Activated gamma-delta T cell treated with anti-CD3 and anti-CD28 coated beads, Interleukin-2, amount 50 U/mL, for 16 hours (primary cell): Measurements from ENCODE around the gene TSC22D3.
"Not testable (repeated sequence)": the region's sequence is repeated elsewhere in the genome, so short reads cannot be mapped to it uniquely, and the experiment has no call there.

ENCODE experiments used
- DNase-seq: peaks from one replicate; pipeline ENCODE4 v3.0.0-alpha.2; 2020; ENCODE audit warnings: low read depth

The TSC22D3 gene

GRCh38 chrX:107775734-107776511 lies at the start of gene TSC22D3:
TSC22D3 (minus strand) TSS chrX:107775787; CDS start chrX:107775419, 368 bp downstream.
- peak; percentile 14 for DNase-seq

GRCh38 chrX:107823456-107823855 lies 47.9 kb upstream of the TSC22D3 start:
- DNase-seq = no peak

GRCh38 chrX:107823042-107823441 lies 47.5 kb upstream of the TSC22D3 start:
- DNase-seq = no peak

DNA sequence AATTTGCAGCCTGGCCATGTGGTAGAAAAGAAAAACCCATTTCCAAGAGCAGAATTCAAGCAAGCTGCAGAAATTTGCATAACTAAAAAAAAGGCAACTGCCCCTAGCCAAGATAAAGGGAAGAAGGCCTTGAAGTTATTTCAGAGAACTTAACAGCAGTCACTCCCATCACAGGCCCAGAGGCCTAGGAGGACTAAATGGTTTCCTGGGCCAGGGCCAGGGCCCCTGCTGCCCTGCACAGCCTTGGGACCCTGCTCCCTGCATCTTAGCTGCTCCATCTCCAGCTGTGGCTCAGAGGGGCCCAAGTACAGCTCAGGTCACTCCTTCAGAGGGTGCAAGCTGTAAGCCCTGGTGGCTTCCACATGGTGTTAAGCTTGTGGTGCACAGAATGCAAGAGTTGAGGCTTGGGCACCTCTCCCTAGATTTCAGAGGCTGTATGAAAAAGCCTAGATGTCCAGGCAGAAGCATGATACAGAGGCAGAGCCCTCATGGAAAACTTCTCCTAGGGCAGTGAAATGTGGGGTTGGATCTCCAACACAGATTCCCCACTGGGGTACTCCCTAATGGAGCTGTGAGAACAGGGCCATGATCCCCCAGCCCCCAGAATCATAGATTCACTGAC lies 43.4 kb upstream of the TSC22D3 start:
- DNase-seq = no peak

DNA sequence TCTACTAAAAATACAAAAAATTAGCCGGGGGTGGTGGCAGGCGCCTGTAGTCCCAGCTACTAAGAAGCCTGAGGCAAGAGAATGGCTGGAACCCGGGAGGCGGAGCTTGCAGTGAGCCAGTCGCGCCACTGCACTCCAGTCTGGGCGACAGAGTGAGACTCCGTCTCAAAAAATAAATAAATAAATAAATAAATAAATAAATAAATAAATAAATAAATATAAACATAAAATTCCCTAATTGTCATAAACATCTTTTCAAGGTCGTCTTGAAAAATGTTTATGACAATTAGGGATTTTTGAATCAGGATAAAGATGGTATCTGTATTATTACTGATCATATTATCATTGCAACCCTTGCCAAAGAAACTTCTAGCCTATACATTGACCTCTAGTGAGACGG lies 34.5 kb upstream of the TSC22D3 start:
- DNase-seq = not testable (repeated sequence)

GRCh38 chrX:107805179-107805578 lies 29.6 kb upstream of the TSC22D3 start:
- DNase-seq = no peak

GRCh38 chrX:107804427-107804826 lies 28.8 kb upstream of the TSC22D3 start:
- DNase-seq = no peak

DNA sequence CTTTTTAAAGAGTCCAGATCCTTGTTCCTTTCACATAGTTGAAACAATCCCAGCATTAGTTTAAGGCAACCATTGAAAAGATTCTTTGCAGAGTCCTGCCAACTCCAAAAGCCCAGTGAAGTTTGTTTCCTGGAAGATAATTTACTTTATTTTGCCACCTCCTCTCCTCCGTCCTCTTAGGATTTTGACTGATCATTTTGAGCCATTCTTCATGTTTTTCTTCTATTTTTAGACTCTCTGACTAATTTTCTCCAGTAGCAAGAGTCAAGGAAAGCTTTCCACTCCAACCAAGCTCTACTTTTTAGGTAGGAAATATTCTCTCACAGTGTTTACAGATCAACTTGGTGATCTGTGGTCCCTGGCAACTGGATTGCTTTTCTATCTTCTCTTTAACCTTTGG lies 12.2 kb upstream of the TSC22D3 start:
- DNase-seq = no peak

- DNase-seq = no peak
Observed at GRCh38 chrX:107780525-107780924, 4.9 kb upstream of the TSC22D3 start.

GRCh38 chrX:107777536-107777832 lies 1.9 kb upstream of the TSC22D3 start, which contains the start of gene NCBP2L:
NCBP2L (plus strand) TSS chrX:107777733; CDS start chrX:107794221, 16,488 bp downstream.
- no peak for DNase-seq

GRCh38 chrX:107776649-107777535 lies 1.3 kb upstream of the TSC22D3 start:
- DNase-seq = peak; percentile 58

GRCh38 chrX:107775000-107775733 lies 420 bp downstream of the TSC22D3 start:
- no peak for DNase-seq

DNA sequence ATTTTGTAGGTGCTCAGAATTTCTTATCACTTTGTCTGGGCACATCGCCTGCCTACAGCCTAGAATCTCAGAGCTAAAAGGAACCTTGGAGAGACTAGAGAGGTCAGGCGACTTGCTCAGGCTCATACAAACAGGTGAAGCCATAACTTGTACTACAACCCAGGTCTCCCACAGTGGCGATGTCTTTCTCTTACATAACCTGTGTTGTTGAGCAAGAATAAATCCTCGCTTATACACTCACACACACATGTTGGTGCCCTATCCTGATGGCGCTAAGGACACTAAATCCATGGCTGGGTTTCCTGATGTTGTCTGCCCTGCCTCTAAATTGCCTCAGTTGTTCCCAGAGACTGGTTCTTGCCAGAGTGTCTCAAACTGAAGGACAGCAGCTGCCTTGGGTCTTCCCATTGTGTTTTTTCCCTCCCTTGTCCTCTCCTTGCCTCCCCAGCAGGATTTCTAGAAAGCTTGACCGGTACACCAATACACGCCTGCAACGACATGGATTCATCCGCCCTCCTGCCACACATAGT lies 1.6 kb downstream of the TSC22D3 start:
- DNase-seq = no peak

DNA sequence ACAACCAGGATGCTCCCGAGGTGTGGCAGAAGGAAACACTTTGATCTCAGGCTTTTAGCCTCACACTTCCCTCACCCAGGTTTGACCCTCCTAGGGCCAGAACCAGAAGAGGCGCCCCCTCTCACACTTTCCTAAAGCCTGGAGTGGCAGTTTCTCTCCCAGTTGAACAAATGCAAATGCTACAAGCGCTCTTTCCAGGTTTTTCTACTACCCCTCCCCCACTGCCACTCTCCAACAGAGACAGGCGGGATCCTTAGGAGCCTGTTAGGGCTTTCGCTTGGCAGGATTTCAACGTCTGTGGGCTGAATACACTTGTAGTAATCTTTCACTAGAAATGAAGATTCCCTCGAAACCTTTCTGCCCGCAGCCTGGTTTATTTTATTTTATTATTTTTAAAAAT lies 2.4 kb downstream of the TSC22D3 start:
- no peak for DNase-seq

- DNase-seq = no peak
Observed at GRCh38 chrX:107769581-107770317, 5.8 kb downstream of the TSC22D3 start.

DNA sequence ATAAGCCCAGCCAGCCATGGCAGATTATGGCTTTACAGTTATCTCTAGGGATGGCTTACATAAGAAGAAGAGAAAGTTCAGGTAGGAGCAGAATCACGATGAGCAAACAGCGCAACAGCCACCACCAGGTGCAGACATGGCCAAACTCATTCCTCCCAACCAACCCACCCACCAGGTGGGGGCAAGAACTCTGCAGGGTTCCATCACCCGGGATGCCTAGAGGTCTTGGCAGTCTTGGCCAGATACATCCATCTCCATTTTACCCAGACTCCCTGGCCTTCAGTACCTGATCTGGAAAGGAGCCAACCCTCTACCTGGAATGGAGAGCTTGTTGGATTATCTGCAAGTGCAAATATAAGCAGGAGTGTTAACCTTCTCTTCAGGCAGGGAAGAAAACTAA lies 7.5 kb downstream of the TSC22D3 start:
- no peak for DNase-seq

GRCh38 chrX:107766470-107767150 lies 9.0 kb downstream of the TSC22D3 start:
- no peak for DNase-seq

DNA sequence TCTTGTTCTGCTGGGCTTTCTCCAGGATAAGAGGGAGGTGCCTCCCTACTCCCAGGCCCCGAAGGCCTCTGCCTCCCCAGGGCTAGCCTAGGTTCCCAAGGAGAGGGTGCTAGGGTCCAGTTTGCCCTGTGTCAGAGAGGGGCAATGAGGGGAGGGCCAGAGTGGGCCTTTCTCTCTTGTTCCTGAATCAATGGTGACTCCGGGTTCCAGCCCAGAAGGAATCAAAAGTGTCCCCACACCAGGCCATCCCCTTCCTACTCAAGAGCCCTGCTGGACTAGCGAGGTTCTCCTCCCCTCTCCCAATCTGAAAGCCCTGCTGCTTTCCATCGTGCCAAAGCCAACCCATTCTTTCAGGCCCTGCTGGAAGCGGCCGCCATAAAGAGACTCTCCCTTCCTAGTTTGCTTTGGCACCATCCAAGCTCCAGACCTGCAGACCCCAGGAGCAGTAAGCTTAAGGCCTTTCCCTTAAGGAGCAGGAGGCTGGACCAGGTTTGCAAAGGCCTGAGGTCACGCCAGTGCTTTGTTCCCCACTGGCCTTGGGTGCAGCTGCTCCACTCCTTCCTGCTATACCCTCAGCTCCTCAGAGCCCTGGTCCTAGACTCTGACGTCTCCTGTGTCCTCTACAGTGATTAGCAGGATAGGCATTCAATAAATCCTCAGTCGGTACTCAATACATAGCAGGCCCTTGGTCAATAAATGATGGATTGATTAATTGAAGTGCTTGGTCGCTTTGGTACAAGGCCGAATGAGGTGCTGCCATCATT lies 10.6 kb downstream of the TSC22D3 start:
- DNase-seq = no peak

DNA sequence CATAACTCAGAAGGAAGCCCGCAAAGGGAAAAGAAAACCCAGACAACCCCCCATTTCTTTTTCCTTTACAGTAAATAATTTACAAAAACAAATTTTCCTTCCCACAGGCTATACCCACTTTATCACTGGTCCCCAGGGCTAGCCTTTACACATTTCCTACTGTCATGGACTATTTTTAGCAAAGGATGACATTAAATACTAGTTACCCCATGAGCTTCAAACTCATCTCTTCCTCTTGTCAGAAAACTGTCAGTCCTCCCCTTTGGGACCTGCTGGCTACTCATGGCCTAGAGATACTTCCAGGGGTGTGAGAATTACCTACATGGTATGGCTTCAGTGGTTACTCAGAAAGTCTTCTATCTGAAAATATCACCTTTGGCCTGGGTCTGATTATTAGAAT lies 11.9 kb downstream of the TSC22D3 start:
- DNase-seq = no peak
